ENCODE data around the gene OLFML2B. TPM values are rescaled to one million over a fixed set of nuclear protein-coding genes. Genes with fewer than 3 reads are reported as not detected.

Gene OLFML2B
- total RNA-seq = 19.1 TPM
- long read RNA-seq, transcript OLFML2B-201 (8 exons, 3,160 nt) = major isoform, 18 of 30 reads
- long read RNA-seq, partial matches to known transcripts = 3 of 30 reads
- long read RNA-seq, other reads (novel, unspliced or antisense) = 8 of 30 reads

- peak; percentile 75 for DNase-seq
- intact Hi-C loops (cut with DNase I) = no loop called here
- Histone ChIP-seq H3K4me3 (peak within 1 kb of the TSS; percentile 68), H3K27ac (peak within 1 kb of the TSS; percentile 66), H3K9me3 (no peaks in the 10 kb centered on the region), H3K27me3 (ENCODE audit: low read depth) (peaks cover 34% of the 10 kb centered on the region), H3K4me1 (peaks cover 39% of the 10 kb centered on the region), H3K36me3 (no peaks in the 10 kb centered on the region)
- peak; percentile 91 to 92 for ATAC-seq
- peak; percentile 17 for TF ChIP-seq CTCF (IDR thresholded peaks at IDR 0.05)
Observed at GRCh38 chr1:162023547-162024501, at the start of gene OLFML2B. Gene OLFML2B (minus strand): TSS chr1:162023869. CDS start chr1:162023430, 439 bp downstream.

- DNase-seq = no peak
- TF ChIP-seq CTCF (IDR thresholded peaks at IDR 0.05) = no peak
- intact Hi-C loops (cut with DNase I) = no loop called here
- Histone ChIP-seq H3K36me3 (no peaks in the 10 kb centered on the region), H3K9me3 (no peaks in the 10 kb centered on the region), H3K4me1 (peaks cover 11% of the 10 kb centered on the region), H3K27ac (no peak overlapping the region), H3K27me3 (ENCODE audit: low read depth) (peaks cover 6% of the 10 kb centered on the region), H3K4me3 (no peak overlapping the region)
- no peak for ATAC-seq
Observed at GRCh38 chr1:162072740-162073139, 49.1 kb upstream of the OLFML2B start.

GRCh38 chr1:162070825-162071224, 47.2 kb upstream of the OLFML2B start:
- H3K9me3 ChIP-seq = no peaks in the 10 kb centered on the region
- intact Hi-C loops (cut with DNase I) = no loop called here
- TF ChIP-seq CTCF (IDR thresholded peaks at IDR 0.05) = no peak
- no peaks in the 10 kb centered on the region for H3K36me3 ChIP-seq
- peaks cover 16% of the 10 kb centered on the region for H3K27me3 ChIP-seq (ENCODE audit: low read depth)
- H3K4me1 ChIP-seq = peaks cover 11% of the 10 kb centered on the region
- peak in 1 of 2 donors; percentile 6 for ATAC-seq
- H3K27ac ChIP-seq = no peak overlapping the region
- peak overlapping the region; percentile 64 for H3K4me3 ChIP-seq
- no peak for DNase-seq

- Histone ChIP-seq H3K27ac (peak overlapping the region; percentile 68), H3K27me3 (ENCODE audit: low read depth) (peaks cover 16% of the 10 kb centered on the region), H3K4me3 (peak overlapping the region; percentile 64), H3K9me3 (no peaks in the 10 kb centered on the region), H3K4me1 (peaks cover 11% of the 10 kb centered on the region), H3K36me3 (no peaks in the 10 kb centered on the region)
- DNase-seq (peak; percentile 50), ATAC-seq (peak; percentile 74)
- no peak for TF ChIP-seq CTCF (IDR thresholded peaks at IDR 0.05)
- intact Hi-C loops (cut with DNase I) = no loop called here
Observed at GRCh38 chr1:162070094-162070748, 46.6 kb upstream of the OLFML2B start.

GRCh38 chr1:162069334-162070093, 45.8 kb upstream of the OLFML2B start, which contains the start of gene NOS1AP:
Gene NOS1AP (plus strand): TSS chr1:162069691. CDS start chr1:162070178, 487 bp downstream.
- peak; percentile 91 for DNase-seq
- Histone ChIP-seq H3K36me3 (no peaks in the 10 kb centered on the region), H3K4me1 (peaks cover 11% of the 10 kb centered on the region), H3K4me3 (peak within 1 kb of the TSS; percentile 64), H3K27ac (peak within 1 kb of the TSS; percentile 68), H3K9me3 (no peaks in the 10 kb centered on the region), H3K27me3 (ENCODE audit: low read depth) (peaks cover 16% of the 10 kb centered on the region)
- intact Hi-C loops (cut with DNase I) = no loop called here
- TF ChIP-seq CTCF (IDR thresholded peaks at IDR 0.05) = no peak
- peak; percentile 97 to 98 for ATAC-seq

Measured in lower lobe of right lung (tissue), 2 donors.